B cell (primary cell): ENCODE data around the gene MAN2B2. TPM values are rescaled to one million over a fixed set of nuclear protein-coding genes. Genes with fewer than 3 reads are reported as not detected.

ENCODE experiments used
- ATAC-seq: fragments of 200-7000 bp; cut with Tn5 transposase; one replicate; pipeline ENCODE4 v1.10.0; 2021; ENCODE audit warnings: low read depth, mild to moderate bottlenecking, moderate number of reproducible peaks, moderate library complexity
- CTCF ChIA-PET: fragments of 350-600 bp; sonication (Branson Sonifier 250); formaldehyde crosslinking; loops from one replicate; lab custom pipeline; 2021; ENCODE audit warnings: antibody characterized with exemption, inconsistent platforms; lab: Charles Lee
- POLR2A ChIA-PET: fragments of 350-600 bp; sonication (Branson Sonifier 250); formaldehyde crosslinking; loops from one replicate; lab custom pipeline; 2021; ENCODE audit warnings: antibody characterized with exemption; lab: Charles Lee
- DNase-seq: peaks from one replicate; pipeline ENCODE4 v3.0.0; 2013
- H2AFZ ChIP-seq: 2 replicates; pipeline ENCODE4 v1.6.1; 2012; ENCODE audit warnings: mild to moderate bottlenecking, low read depth, low read length; ENCODE audit not compliant: insufficient read depth, poor library complexity, severe bottlenecking
- H3K27ac ChIP-seq, 2 donors: 1 replicate in 1 of 2; 2 replicates in 1 of 2; pipeline ENCODE4 v1.5.1; 2012 to 2013; ENCODE audit warnings: low read length in 2 of 2, mild to moderate bottlenecking in 2 of 2, moderate library complexity in 1 of 2
- H3K27me3 ChIP-seq, 4 experiments: fragments of 200-600 bp in 1 of 4; sonication (generic) in 1 of 4; replicated peaks in 1 of 4; 1 replicate in 2 of 4; 2 replicates in 2 of 4; pipeline versions ENCODE4 v1.6.1 to v1.7.0; 2013 to 2016; ENCODE audit warnings: low read length in 3 of 4, mild to moderate bottlenecking in 2 of 4, mixed read lengths in 1 of 4, moderate library complexity in 1 of 4; ENCODE audit not compliant: insufficient read depth in 4 of 4, control insufficient read depth in 3 of 4; ENCODE audit errors: control extremely low read depth in 1 of 4
- H3K36me3 ChIP-seq, 2 experiments: replicated peaks in 1 of 2; 1 replicate in 1 of 2; 2 replicates in 1 of 2; pipeline versions ENCODE4 v1.6.1 to v1.7.1; 2013; ENCODE audit warnings: low read length in 1 of 2; ENCODE audit not compliant: insufficient read depth in 2 of 2, control insufficient read depth in 1 of 2; ENCODE audit errors: control extremely low read depth in 1 of 2, extremely low read depth in 1 of 2
- H3K4me1 ChIP-seq, 2 donors: fragments of 200-600 bp in 1 of 2; sonication (generic) in 1 of 2; 1 replicate in 1 of 2; 2 replicates in 1 of 2; pipeline versions ENCODE4 v1.5.1 to v1.6.1; 2013 to 2017; ENCODE audit warnings: low read length in 2 of 2; ENCODE audit not compliant: control insufficient read depth in 2 of 2, insufficient read depth in 2 of 2
- H3K4me2 ChIP-seq: replicated peaks from 2 replicates; pipeline ENCODE3; 2012; ENCODE audit warnings: mild to moderate bottlenecking, low read depth, low read length; ENCODE audit not compliant: poor library complexity, severe bottlenecking
- H3K4me3 ChIP-seq, 5 experiments: fragments of 200-600 bp in 1 of 5; sonication (generic) in 1 of 5; 1 replicate in 3 of 5; 2 replicates in 2 of 5; pipeline versions ENCODE4 v1.5.1 to v1.7.0; 2011 to 2016; ENCODE audit warnings: low read length in 4 of 5, mild to moderate bottlenecking in 4 of 5, low read depth in 2 of 5, control low read depth in 1 of 5, moderate library complexity in 1 of 5; ENCODE audit not compliant: insufficient read depth in 1 of 5; ENCODE audit errors: control extremely low read depth in 1 of 5, extremely low read depth in 1 of 5
- H3K79me2 ChIP-seq: fragments of 200-600 bp; sonication (generic); one replicate; pipeline ENCODE4 v1.6.0; 2016; ENCODE audit warnings: low read length; ENCODE audit not compliant: control insufficient read depth, insufficient read depth
- H3K9ac ChIP-seq: fragments of 200-600 bp; sonication (generic); 2 replicates; pipeline ENCODE4 v1.6.1; 2017; ENCODE audit warnings: mild to moderate bottlenecking, low read length, moderate library complexity
- H3K9me3 ChIP-seq, 3 donors: one replicate each; pipeline versions ENCODE4 v1.6.1 to v1.7.1; 2013; ENCODE audit warnings: low read length in 2 of 3; ENCODE audit not compliant: control insufficient read depth in 2 of 3, insufficient read depth in 1 of 3; ENCODE audit errors: control extremely low read depth in 1 of 3
- H4K20me1 ChIP-seq: 2 replicates; pipeline ENCODE4 v1.6.0; 2012; ENCODE audit warnings: mild to moderate bottlenecking, low read length; ENCODE audit not compliant: insufficient read depth, control insufficient read depth, poor library complexity, severe bottlenecking
- H3K27ac Mint-ChIP-seq: one replicate; pipeline ENCODE4 v1.8.0; 2021; ENCODE audit warnings: mixed read lengths
- H3K27me3 Mint-ChIP-seq: one replicate; pipeline ENCODE4 v1.8.0; 2021; ENCODE audit warnings: mixed read lengths
- H3K4me1 Mint-ChIP-seq: one replicate; pipeline ENCODE4 v1.8.0; 2021; ENCODE audit warnings: mixed read lengths
- H3K4me3 Mint-ChIP-seq: one replicate; pipeline ENCODE4 v1.8.0; 2021; ENCODE audit warnings: mixed read lengths
- H3K9me3 Mint-ChIP-seq: one replicate; pipeline ENCODE4 v1.8.0; 2022; ENCODE audit warnings: mixed read lengths; ENCODE audit not compliant: insufficient read depth
- CTCF ChIP-seq: fragments of 200-600 bp; IDR thresholded peaks from one replicate; pipeline ENCODE4 v1.8.0; 2022; ENCODE audit warnings: antibody characterized with exemption, mild to moderate bottlenecking
- EZH2 ChIP-seq: IDR thresholded peaks from 2 replicates; pipeline ENCODE4 v1.6.1; 2012; ENCODE audit warnings: borderline replicate concordance, low read depth, mild to moderate bottlenecking, moderate library complexity, low read length; ENCODE audit not compliant: insufficient read depth, poor library complexity, severe bottlenecking
- WGBS: methylation state at CpG from one replicate; pipeline ENCODE4 v1.1.5; 2013; ENCODE audit warnings: missing lambda C conversion rate; ENCODE audit not compliant: insufficient coverage; 5-methylcytosine and 5-hydroxymethylcytosine counted together
- intact Hi-C: fragments of 100-400 bp; cut with micrococcal nuclease; formaldehyde crosslinking; loops from one replicate; pipeline ENCODE4 v1.10.0; 2022
- polyA plus RNA-seq: library from polyadenylated mRNA; depleted of rRNA; stranded (reverse); fragments of >200 nt; gene quantifications from 2 replicates; pipeline ENCODE4 v1.2.3, GENCODE V29; 2012
- total RNA-seq, 2 donors: library from RNA; stranded (reverse); fragments of 120-200 nt in 1 of 2; gene quantifications; 1 replicate in 1 of 2; 2 replicates in 1 of 2; pipeline versions ENCODE4 v1.2.3 to v1.2.4, GENCODE V29; 2013 to 2022

Gene MAN2B2
- total and polyA plus RNA-seq, 2 donors (not counting 1 experiment from before 2014, with no cell fraction given): 35.0 to 37.0 TPM

- Mint-ChIP-seq H3K27me3 (peaks cover 20% of the 10 kb centered on the region), H3K27ac (no peak overlapping the region), H3K4me1 (no peaks in the 10 kb centered on the region), H3K9me3 (no peaks in the 10 kb centered on the region), H3K4me3 (no peak overlapping the region)
- ATAC-seq (no peak), DNase-seq (no peak)
- ChIA-PET POLR2A (no interaction called here), CTCF (no interaction called here)
- peaks cover 10 to 17% of the 10 kb centered on the region in 2 donors for H3K4me1 ChIP-seq
- H4K20me1 ChIP-seq: no peaks in the 10 kb centered on the region
- no peak overlapping the region for H3K4me3 ChIP-seq
- H3K9ac ChIP-seq: no peak overlapping the region
- 100% methylated on average over 6 of the region's 9 CpGs for WGBS
- H3K36me3 ChIP-seq: no peaks in the 10 kb centered on the region
- TF ChIP-seq CTCF: no peak
- no peak for TF ChIP-seq EZH2
- peaks cover 0 to 15% (median 0%) of the 10 kb centered on the region in 3 donors for H3K9me3 ChIP-seq
- peaks cover 0 to 41% (median 21%) of the 10 kb centered on the region in 4 experiments for H3K27me3 ChIP-seq
- no peak overlapping the region for H2AFZ ChIP-seq
- no peak overlapping the region for H3K4me2 ChIP-seq
- intact Hi-C loops: no loop called here
- no peak overlapping the region for H3K27ac ChIP-seq
- no peaks in the 10 kb centered on the region for H3K79me2 ChIP-seq
Measured at GRCh38 chr4:6665320-6665654, 90.3 kb downstream of the MAN2B2 start.

GRCh38 chr4:6668391-6668790 is 93.4 kb downstream of the MAN2B2 start:
- no peak for ATAC-seq
- CTCF ChIA-PET: no interaction called here

More at GRCh38 chr4:6668391-6668790, 93.4 kb downstream of the MAN2B2 start:
- H3K27ac Mint-ChIP-seq: no peak overlapping the region
- H3K36me3 ChIP-seq: no peaks in the 10 kb centered on the region
- H3K4me3 Mint-ChIP-seq: no peak overlapping the region
- H3K4me1 ChIP-seq: peaks cover 15 to 16% of the 10 kb centered on the region in 2 donors
- no peak overlapping the region for H3K27ac ChIP-seq
- H3K9me3 ChIP-seq: peaks cover 0 to 17% (median 0%) of the 10 kb centered on the region in 3 donors
- H3K27me3 Mint-ChIP-seq: peaks cover 3% of the 10 kb centered on the region
- H3K4me1 Mint-ChIP-seq: peaks cover 3% of the 10 kb centered on the region
- no peaks in the 10 kb centered on the region for H3K79me2 ChIP-seq
- no peak overlapping the region for H3K9ac ChIP-seq
- peaks cover 0 to 18% (median 12%) of the 10 kb centered on the region in 4 experiments for H3K27me3 ChIP-seq
- H3K4me3 ChIP-seq: no peak overlapping the region
- POLR2A ChIA-PET: no interaction called here
- intact Hi-C loops: no loop called here
- H3K4me2 ChIP-seq: no peak overlapping the region
- no peak for DNase-seq
- WGBS: 70% methylated on average over 7 of the region's 11 CpGs
- H2AFZ ChIP-seq: no peak overlapping the region
- TF ChIP-seq EZH2 (no peak), CTCF (no peak)
- H3K9me3 Mint-ChIP-seq: no peaks in the 10 kb centered on the region
- no peaks in the 10 kb centered on the region for H4K20me1 ChIP-seq
